Measurements from ENCODE around the gene TEAD3. TPM values are rescaled to one million over a fixed set of nuclear protein-coding genes. Genes with fewer than 3 reads are reported as not detected.

Gene TEAD3
- total RNA-seq, 2 experiments from 2014 or later: not detected

GRCh38 chr6:35511562-35511941 is 14.7 kb upstream of the TEAD3 start:
- CTCF ChIA-PET (ENCODE audit: unreplicated experiment): no interaction called here
- POLR2A ChIA-PET: no interaction called here

GRCh38 chr6:35510916-35511561 is 14.2 kb upstream of the TEAD3 start:
- TF ChIP-seq CTCF (conservative IDR thresholded peaks at IDR 0.05; ENCODE audit: low read length) (no peak), EZH2phosphoT487 (IDR thresholded peaks at IDR 0.05; ENCODE audit: borderline replicate concordance, low read depth, low read length) (no peak)
- H3K36me3 ChIP-seq (ENCODE audit: insufficient read depth, low read length): no peaks in the 10 kb centered on the region
- no peaks in the 10 kb centered on the region for H3K9me2 ChIP-seq (ENCODE audit: insufficient read depth, low read length)
- no peak overlapping the region for H3K4me3 ChIP-seq (ENCODE audit: low read depth, low read length, poor library complexity, severe bottlenecking)
- peaks cover 11% of the 10 kb centered on the region for H3K4me1 ChIP-seq (ENCODE audit: insufficient read depth, low read length, poor library complexity, severe bottlenecking)
- intact Hi-C loops (cut with micrococcal nuclease; ENCODE audit: unreplicated experiment): no loop called here
- BruUV-seq (replicated peaks): no TSS peak
- CTCF ChIA-PET (ENCODE audit: unreplicated experiment): no interaction called here
- no peaks in the 10 kb centered on the region for H3K79me2 ChIP-seq (ENCODE audit: insufficient read depth, low read depth, low read length)
- H3K27ac ChIP-seq (ENCODE audit: low read depth, low read length, poor library complexity, severe bottlenecking): no peak overlapping the region
- no peaks in the 10 kb centered on the region for H3K9me3 ChIP-seq (ENCODE audit: low read length)
- POLR2A ChIA-PET: no interaction called here
- no peak for DNase-seq (ENCODE audit: low spot score)
- H2AFZ ChIP-seq (ENCODE audit: low read length): no peak overlapping the region
- H3K4me2 ChIP-seq (ENCODE audit: low read length): no peak overlapping the region
- no peaks in the 10 kb centered on the region for H4K20me1 ChIP-seq (ENCODE audit: insufficient read depth, low read length)

More at GRCh38 chr6:35511562-35511941, 14.7 kb upstream of the TEAD3 start:
- intact Hi-C loops (cut with micrococcal nuclease; ENCODE audit: unreplicated experiment): no loop called here
- no peak for DNase-seq (ENCODE audit: low spot score)
- Histone ChIP-seq H3K36me3 (ENCODE audit: insufficient read depth, low read length) (no peaks in the 10 kb centered on the region), H3K9me2 (ENCODE audit: insufficient read depth, low read length) (no peaks in the 10 kb centered on the region), H3K4me2 (ENCODE audit: low read length) (no peak overlapping the region), H4K20me1 (ENCODE audit: insufficient read depth, low read length) (no peaks in the 10 kb centered on the region), H3K4me3 (ENCODE audit: low read depth, low read length, poor library complexity, severe bottlenecking) (no peak overlapping the region), H2AFZ (ENCODE audit: low read length) (no peak overlapping the region), H3K9me3 (ENCODE audit: low read length) (no peaks in the 10 kb centered on the region), H3K4me1 (ENCODE audit: insufficient read depth, low read length, poor library complexity, severe bottlenecking) (peaks cover 11% of the 10 kb centered on the region), H3K27ac (ENCODE audit: low read depth, low read length, poor library complexity, severe bottlenecking) (no peak overlapping the region), H3K79me2 (ENCODE audit: insufficient read depth, low read depth, low read length) (no peaks in the 10 kb centered on the region)
- no TSS peak for BruUV-seq (replicated peaks)
- TF ChIP-seq CTCF (conservative IDR thresholded peaks at IDR 0.05; ENCODE audit: low read length) (no peak), EZH2phosphoT487 (IDR thresholded peaks at IDR 0.05; ENCODE audit: borderline replicate concordance, low read depth, low read length) (no peak)

GRCh38 chr6:35508542-35508941 is 11.7 kb upstream of the TEAD3 start:
- no TSS peak for BruUV-seq (replicated peaks)
- H3K79me2 ChIP-seq (ENCODE audit: insufficient read depth, low read depth, low read length): no peaks in the 10 kb centered on the region
- H3K4me3 ChIP-seq (ENCODE audit: low read depth, low read length, poor library complexity, severe bottlenecking): no peak overlapping the region
- H3K4me1 ChIP-seq (ENCODE audit: insufficient read depth, low read length, poor library complexity, severe bottlenecking): peaks cover 11% of the 10 kb centered on the region
- ChIA-PET CTCF (ENCODE audit: unreplicated experiment) (no interaction called here), POLR2A (no interaction called here)
- H2AFZ ChIP-seq (ENCODE audit: low read length): no peak overlapping the region
- intact Hi-C loops (cut with micrococcal nuclease; ENCODE audit: unreplicated experiment): no loop called here
- H3K4me2 ChIP-seq (ENCODE audit: low read length): no peak overlapping the region
- no peak for DNase-seq (ENCODE audit: low spot score)
- H3K9me2 ChIP-seq (ENCODE audit: insufficient read depth, low read length): no peaks in the 10 kb centered on the region
- no peaks in the 10 kb centered on the region for H3K9me3 ChIP-seq (ENCODE audit: low read length)
- H3K36me3 ChIP-seq (ENCODE audit: insufficient read depth, low read length): no peaks in the 10 kb centered on the region
- TF ChIP-seq CTCF (conservative IDR thresholded peaks at IDR 0.05; ENCODE audit: low read length): no peak
- TF ChIP-seq EZH2phosphoT487 (IDR thresholded peaks at IDR 0.05; ENCODE audit: borderline replicate concordance, low read depth, low read length): no peak
- no peaks in the 10 kb centered on the region for H4K20me1 ChIP-seq (ENCODE audit: insufficient read depth, low read length)
- H3K27ac ChIP-seq (ENCODE audit: low read depth, low read length, poor library complexity, severe bottlenecking): no peak overlapping the region
